HG02884 (cell line): ENCODE results near the gene SHANK1.
"Not testable (repeated sequence)": the region's sequence is repeated elsewhere in the genome, so short reads cannot be mapped to it uniquely, and the experiment has no call there.

ENCODE experiments used
- ATAC-seq: cut with Tn5 transposase; IDR thresholded peaks from one replicate; pipeline ENCODE4 v1.9.1; 2021; ENCODE audit warnings: mild to moderate bottlenecking, moderate library complexity; ENCODE audit not compliant: unreplicated experiment

The SHANK1 gene

DNA sequence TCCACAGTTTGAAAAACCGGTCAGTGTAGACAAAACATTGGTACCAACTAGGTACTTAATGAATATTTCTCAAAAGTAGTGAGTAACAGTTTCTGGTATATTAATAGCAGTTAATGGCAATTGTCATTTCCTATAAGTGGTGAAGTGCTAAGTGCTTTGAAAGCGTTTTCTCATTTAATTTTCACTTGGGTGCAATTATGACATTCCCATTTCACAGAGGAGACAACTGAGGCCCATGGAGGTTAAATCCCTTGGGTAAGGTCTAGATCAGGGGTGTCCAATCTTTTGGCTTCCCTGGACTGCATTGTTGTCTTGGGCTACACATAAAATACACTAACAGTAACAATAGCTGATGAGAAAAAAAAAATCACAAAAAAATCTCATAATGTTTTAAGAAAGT is 79.2 kb downstream of the SHANK1 start:
- no peak for ATAC-seq

DNA sequence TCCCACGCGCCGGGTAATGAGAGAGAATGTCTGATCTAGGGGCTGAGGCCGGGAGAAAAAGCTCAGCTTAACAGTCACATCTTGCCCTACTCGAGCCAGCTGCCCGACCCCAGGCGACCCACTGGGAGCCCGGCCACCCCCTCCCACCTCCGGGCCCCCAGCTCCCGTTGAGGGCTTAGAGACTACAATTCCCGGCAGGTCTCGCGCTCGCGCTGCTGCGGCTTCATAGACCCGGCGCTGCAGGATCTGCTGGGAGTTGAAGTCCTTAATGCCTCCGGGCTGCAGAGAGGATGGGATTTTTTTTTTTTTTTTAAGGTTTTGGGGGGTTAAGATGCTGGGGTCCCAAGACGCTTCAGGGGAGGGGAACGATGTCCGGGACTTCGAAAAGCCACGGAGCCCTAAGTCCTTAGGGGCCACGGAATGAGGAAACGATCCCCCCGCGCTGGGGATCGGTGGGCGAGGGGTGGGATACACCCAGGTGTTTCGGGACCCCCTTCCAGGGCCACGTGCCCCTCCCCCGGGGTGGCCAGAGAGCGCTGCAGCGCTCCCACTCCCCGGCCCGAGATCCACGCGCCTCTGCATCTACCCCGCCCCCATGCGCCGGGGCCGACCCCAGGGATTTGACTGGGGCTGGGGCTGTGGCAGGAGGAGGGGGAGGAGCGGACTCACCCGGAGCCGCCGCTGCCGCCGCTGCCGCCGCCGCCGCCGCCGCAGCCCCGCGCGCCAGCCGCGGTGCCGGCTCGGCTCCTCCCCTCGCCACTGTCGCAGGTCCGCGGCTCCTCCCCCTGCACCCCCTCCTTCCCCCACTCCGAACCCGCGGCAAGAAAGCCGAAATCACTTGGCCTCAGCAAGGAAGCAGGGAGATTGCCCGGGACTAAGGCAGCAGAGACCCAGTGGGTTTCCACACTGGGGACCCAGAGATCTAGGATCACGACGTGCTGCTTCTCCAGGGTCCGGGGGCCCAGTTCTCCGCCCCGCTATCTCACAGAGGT is 80.2 kb downstream of the SHANK1 start, which contains the start of gene SYT3:
Gene SYT3, minus strand, starts transcription at position 761 of the 992 bp plus-strand sequence. CDS start 2,470 bp downstream, outside the sequence.
- ATAC-seq = no peak

DNA sequence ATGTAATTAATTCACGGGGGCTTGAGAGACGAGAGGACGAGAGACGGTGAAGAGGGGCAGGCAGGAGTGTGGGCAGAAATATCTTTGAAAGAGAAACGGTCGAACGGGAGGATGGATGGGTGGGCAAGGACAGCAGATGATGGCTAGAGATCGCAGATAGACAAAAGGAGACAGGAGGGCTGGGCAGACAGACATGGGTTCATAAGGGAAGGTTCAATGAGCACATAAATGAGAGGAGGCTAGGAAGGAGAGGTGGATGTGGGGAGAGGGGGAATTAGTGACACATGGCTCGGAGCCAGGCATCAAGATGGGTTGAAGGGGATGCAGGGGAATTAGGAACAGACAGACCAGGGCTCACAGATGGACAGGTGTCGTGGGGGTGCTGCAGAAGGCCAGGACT is 81.0 kb downstream of the SHANK1 start:
- ATAC-seq = no peak

- ATAC-seq = no peak
Measured at GRCh38 chr19:50636317-50637085, 83.1 kb downstream of the SHANK1 start.

GRCh38 chr19:50633973-50634372 is 85.6 kb downstream of the SHANK1 start:
- ATAC-seq = no peak

- no peak for ATAC-seq
Measured at GRCh38 chr19:50633359-50633758, 86.2 kb downstream of the SHANK1 start.

GRCh38 chr19:50632151-50632835 is 87.3 kb downstream of the SHANK1 start:
- ATAC-seq = no peak

GRCh38 chr19:50629801-50630200 is 89.8 kb downstream of the SHANK1 start:
- no peak for ATAC-seq

DNA sequence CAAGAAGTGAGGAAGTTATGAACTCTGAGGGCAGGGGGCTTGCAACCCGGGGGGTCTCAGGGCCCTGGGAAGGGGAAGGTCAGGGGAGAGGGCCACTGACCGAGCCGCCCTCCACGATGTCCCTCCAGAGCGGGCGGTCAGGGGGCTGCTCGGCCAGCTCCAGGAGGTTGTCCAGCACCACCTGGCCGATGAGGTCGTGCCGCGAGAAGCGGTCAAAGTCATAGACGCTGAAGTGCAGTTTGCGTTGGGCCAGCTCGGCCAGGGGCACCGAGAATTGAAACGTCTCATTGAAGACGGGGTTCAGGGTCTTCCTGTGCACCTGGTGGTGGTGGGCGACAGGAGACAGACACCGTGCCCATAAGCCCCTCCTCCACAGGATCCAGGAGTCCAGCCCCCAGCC is 90.4 kb downstream of the SHANK1 start:
- ATAC-seq = no peak

DNA sequence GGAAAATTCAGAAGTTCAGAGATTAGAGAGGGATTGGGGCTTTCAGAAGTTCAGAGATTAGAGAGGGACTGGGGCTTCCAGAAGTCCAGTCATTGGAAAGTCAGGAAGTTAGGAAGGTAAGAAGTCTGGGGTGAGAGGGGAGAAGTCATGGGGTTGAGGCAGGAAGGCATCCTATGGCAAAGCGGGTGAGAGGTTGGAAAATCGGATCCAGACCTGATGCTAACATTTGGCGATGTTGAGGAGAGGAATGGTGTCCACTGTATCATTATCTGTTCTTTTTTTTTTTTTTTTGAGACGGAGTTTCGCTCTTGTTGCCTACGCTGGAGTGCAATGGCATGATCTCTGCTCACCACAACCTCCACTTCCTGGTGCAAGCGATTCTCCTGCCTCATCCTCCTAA is 91.1 kb downstream of the SHANK1 start:
- no peak for ATAC-seq

GRCh38 chr19:50628146-50628545 is 91.5 kb downstream of the SHANK1 start:
- no peak for ATAC-seq

- ATAC-seq = no peak
Measured at GRCh38 chr19:50626795-50627194, 92.8 kb downstream of the SHANK1 start.

- ATAC-seq = no peak
Measured at GRCh38 chr19:50626011-50626410, 93.6 kb downstream of the SHANK1 start.

DNA sequence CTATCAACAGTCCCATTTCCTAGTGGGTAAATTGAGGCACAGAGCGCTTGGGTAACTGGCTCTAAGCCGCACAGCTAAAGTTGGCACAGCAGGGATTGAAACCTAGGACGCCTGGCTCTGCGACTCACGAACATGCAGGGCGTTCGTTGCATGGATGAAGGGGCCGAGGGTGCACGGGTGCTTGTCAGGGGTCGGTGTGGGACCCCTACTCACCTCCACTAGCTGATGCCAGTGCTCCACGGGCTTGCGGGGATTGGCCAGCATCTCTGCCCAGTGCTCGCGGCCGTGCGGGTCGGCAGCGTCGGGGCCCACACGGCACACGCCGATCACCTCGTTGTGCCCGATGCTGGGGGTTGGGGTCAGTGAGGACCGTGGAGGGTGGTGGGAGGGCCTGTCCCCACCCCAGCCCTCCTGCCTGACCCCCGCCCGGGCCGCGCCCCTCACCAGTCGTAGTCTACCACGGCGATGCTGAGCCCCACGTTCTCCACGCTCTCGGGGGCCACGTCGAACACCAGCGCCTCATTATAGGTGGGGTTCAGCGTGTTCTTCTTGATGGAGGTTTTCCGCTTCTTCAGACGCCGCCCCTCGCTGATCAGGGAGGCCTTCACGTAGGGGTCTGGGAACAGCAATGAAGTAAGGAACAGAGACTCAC is 94.5 kb downstream of the SHANK1 start:
- ATAC-seq = no peak

- not testable (repeated sequence) for ATAC-seq
Measured at GRCh38 chr19:50620394-50620906, 99.2 kb downstream of the SHANK1 start.

- not testable (repeated sequence) for ATAC-seq
Measured at GRCh38 chr19:50619184-50619583, 100.4 kb downstream of the SHANK1 start.

DNA sequence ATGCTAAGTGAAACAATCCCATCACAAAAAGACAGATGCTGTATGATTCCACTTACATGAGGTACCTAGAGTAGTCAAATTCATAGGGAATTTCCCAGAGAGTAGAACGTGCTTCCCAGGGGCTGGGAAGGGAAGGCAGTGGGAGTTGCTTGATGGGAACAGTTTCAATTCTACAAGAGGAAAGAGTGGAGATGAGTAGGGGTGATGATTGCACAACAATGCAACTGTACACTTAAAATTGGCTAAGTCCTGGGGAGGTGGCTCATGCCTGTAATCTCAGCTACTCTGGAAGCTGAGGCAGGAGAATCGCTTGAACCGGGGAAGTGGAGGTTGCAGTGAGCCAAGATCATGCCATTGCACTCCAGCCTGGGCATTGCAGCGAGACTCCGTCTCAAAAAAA is 101.2 kb downstream of the SHANK1 start:
- ATAC-seq = not testable (repeated sequence)

DNA sequence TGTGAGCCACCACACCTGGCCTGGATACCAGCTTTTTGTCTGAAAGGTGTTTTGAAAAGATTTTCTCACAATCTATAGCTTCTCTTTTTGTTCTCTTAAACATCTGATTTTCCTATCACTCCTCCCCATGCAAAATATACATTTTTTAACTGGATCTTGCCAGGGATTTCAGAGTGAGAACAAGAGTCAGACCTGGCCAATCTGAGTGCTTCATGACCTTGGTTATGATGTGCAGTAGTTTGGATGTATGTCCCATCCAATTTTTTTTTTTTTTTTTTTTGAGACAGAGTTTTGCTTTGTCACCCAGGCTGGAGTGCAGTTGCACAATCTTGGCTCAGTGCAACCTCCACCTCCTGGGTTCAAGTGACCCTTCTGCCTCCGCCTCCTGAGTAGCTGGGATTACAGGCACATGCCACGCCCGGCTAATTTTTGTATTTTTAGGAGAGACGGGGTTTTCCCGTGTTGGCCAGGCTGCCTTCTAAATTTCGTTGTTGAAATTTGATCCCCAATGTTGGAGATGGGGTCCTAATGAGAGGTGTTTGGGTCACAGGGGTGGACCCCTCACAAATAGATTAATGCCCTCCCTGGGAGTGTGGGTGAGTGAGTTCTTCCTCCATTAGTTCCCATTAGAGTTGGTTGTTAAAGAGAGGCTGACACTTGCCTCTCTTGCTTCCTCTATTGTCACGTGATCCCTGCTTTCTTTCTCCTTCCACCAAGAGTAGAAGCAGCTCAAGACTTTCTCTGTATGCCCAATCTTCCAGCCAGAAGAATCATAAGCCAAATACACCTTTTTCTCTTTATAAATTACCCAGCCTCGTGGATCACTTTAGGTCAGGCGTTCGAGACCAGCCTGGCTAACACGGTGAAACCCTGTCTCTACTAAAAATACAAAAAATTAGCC is 106.8 kb downstream of the SHANK1 start:
- ATAC-seq = not testable (repeated sequence)
